Loucy (cell line): Measurements from ENCODE around the gene ZNF853.

Experiments
- CTCF ChIP-seq: fragments of 200-600 bp; sonication (generic); conservative IDR thresholded peaks from 2 replicates; pipeline ENCODE4 v1.5.1; 2014; ENCODE audit warnings: mild to moderate bottlenecking, antibody characterized with exemption, low read length
- EZH2phosphoT487 ChIP-seq: fragments of 200-600 bp; IDR thresholded peaks from 2 replicates; pipeline ENCODE4 v1.6.1; 2018; ENCODE audit warnings: antibody characterized with exemption, mild to moderate bottlenecking, moderate library complexity, borderline replicate concordance

GRCh38 chr7:6641305-6642035 lies 26.1 kb downstream of the ZNF853 start:
- TF ChIP-seq CTCF = no peak
- TF ChIP-seq EZH2phosphoT487 = no peak
